Mesendoderm (in vitro differentiated cells): ENCODE measurements around the gene SRSF8. TPM values are rescaled to one million over a fixed set of nuclear protein-coding genes. Genes with fewer than 3 reads are reported as not detected.
A peak's percentile ranks its signal among the peaks of the same experiment; 100 is the strongest.
"Not testable (repeated sequence)": the region's sequence is repeated elsewhere in the genome, so short reads cannot be mapped to it uniquely, and the experiment has no call there.

Experiments used
- DNase-seq: peaks from one replicate; pipeline ENCODE4 v3.0.0; 2013
- H2AK5ac ChIP-seq: 2 replicates; pipeline ENCODE4 v1.6.1; 2013; ENCODE audit warnings: low read length, inconsistent platforms
- H2BK120ac ChIP-seq: 2 replicates; pipeline ENCODE4 v1.6.1; 2013; ENCODE audit warnings: low read depth, mild to moderate bottlenecking, low read length, moderate library complexity, mixed read lengths
- H2BK15ac ChIP-seq: replicated peaks from 2 replicates; pipeline ENCODE4 v1.6.1; 2013; ENCODE audit warnings: low read depth, mild to moderate bottlenecking, moderate library complexity
- H2BK5ac ChIP-seq: 2 replicates; pipeline ENCODE4 v1.6.1; 2013; ENCODE audit warnings: low read length, inconsistent platforms
- H3K18ac ChIP-seq: 2 replicates; pipeline ENCODE4 v1.6.1; 2013; ENCODE audit warnings: mild to moderate bottlenecking, low read length, mixed read lengths
- H3K23ac ChIP-seq: one replicate; pipeline ENCODE4 v1.6.1; 2013; ENCODE audit warnings: low read length
- H3K27ac ChIP-seq: 2 replicates; pipeline ENCODE4 v1.5.1; 2013; ENCODE audit warnings: low read depth, mild to moderate bottlenecking, inconsistent platforms, low read length, moderate library complexity
- H3K27me3 ChIP-seq: 2 replicates; pipeline ENCODE4 v1.6.1; 2013; ENCODE audit warnings: low read length, control low read depth, mild to moderate bottlenecking, inconsistent platforms; ENCODE audit not compliant: insufficient read depth, poor library complexity
- H3K36me3 ChIP-seq: 2 replicates; pipeline ENCODE4 v1.6.1; 2013; ENCODE audit warnings: low read length, inconsistent platforms; ENCODE audit not compliant: control insufficient read depth, insufficient read depth
- H3K4ac ChIP-seq: one replicate; pipeline ENCODE4 v1.6.1; 2013; ENCODE audit warnings: low read depth, mild to moderate bottlenecking, low read length, moderate library complexity
- H3K4me1 ChIP-seq: 2 replicates; pipeline ENCODE4 v1.6.1; 2013; ENCODE audit warnings: low read depth, low read length, inconsistent platforms; ENCODE audit not compliant: control insufficient read depth
- H3K4me2 ChIP-seq: 2 replicates; pipeline ENCODE4 v1.6.1; 2013; ENCODE audit warnings: low read length
- H3K4me3 ChIP-seq: 2 replicates; pipeline ENCODE4 v1.5.1; 2013; ENCODE audit warnings: mild to moderate bottlenecking, low read length
- H3K56ac ChIP-seq: one replicate; pipeline ENCODE4 v1.6.1; 2013; ENCODE audit warnings: low read length
- H3K79me1 ChIP-seq: 2 replicates; pipeline ENCODE4 v1.6.1; 2013; ENCODE audit warnings: low read length, inconsistent platforms
- H3K79me2 ChIP-seq: 2 replicates; pipeline ENCODE4 v1.6.1; 2013; ENCODE audit warnings: mild to moderate bottlenecking, low read length; ENCODE audit not compliant: control insufficient read depth, insufficient read depth
- H3K9ac ChIP-seq: 2 replicates; pipeline ENCODE4 v1.6.1; 2013; ENCODE audit warnings: low read length, inconsistent platforms
- H4K5ac ChIP-seq: one replicate; pipeline ENCODE4 v1.6.1; 2013; ENCODE audit warnings: low read length
- H4K8ac ChIP-seq: one replicate; pipeline ENCODE4 v1.6.1; 2013; ENCODE audit warnings: low read depth, mild to moderate bottlenecking, control low read depth, low read length, moderate library complexity
- WGBS: extraction: QIAGEN DNeasy Blood & Tissue Kit; methylation state at CpG from one replicate; pipeline ENCODE4 v1.1.7; 2013; ENCODE audit warnings: low lambda C conversion rate, missing lambda C conversion rate; ENCODE audit not compliant: insufficient coverage; ENCODE audit errors: extremely low coverage; 5-methylcytosine and 5-hydroxymethylcytosine counted together
- polyA plus RNA-seq, 2 experiments: library from polyadenylated mRNA; stranded (reverse); fragments of 200-250 nt; gene quantifications; one replicate each; pipeline ENCODE4 v1.2.3, GENCODE V29; 2013

Gene SRSF8, protein sequence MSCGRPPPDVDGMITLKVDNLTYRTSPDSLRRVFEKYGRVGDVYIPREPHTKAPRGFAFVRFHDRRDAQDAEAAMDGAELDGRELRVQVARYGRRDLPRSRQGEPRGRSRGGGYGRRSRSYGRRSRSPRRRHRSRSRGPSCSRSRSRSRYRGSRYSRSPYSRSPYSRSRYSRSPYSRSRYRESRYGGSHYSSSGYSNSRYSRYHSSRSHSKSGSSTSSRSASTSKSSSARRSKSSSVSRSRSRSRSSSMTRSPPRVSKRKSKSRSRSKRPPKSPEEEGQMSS
- polyA plus RNA-seq (2013, experiment 1 of 2): 8.8 TPM
- polyA plus RNA-seq (2013, experiment 2 of 2): 10.0 TPM

DNA sequence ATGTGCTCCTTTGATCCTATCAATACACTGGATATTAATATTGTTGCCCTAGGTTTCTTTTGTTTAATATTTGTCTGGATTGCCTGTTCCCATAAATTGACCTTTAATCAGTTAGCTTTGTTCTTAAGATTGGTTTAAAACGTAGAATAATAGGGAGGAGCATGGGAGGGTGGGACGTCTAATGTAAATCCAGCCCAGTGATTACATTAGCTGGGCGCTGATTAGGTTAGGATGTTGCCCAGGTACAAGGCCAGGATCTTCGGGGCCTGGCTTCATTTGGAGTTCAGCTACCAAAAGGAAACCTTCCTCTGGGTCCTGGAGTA is at the start of gene SRSF8:
SRSF8 (plus strand) TSS at position 204 of the 323 bp plus-strand sequence. CDS start 308 bp downstream, outside the sequence.
- peak within 1 kb of the TSS; percentile 79 for H3K27ac ChIP-seq
- H3K18ac ChIP-seq: peak within 1 kb of the TSS; percentile 81
- H3K9ac ChIP-seq: peak within 1 kb of the TSS; percentile 67
- no peak within 1 kb of the TSS for H3K23ac ChIP-seq
- no peak within 1 kb of the TSS for H4K5ac ChIP-seq
- no peaks in the 10 kb centered on the region for H3K4me1 ChIP-seq
- DNase-seq: no peak
- H4K8ac ChIP-seq: no peak within 1 kb of the TSS
- H2BK5ac ChIP-seq: no peak within 1 kb of the TSS
- no peak within 1 kb of the TSS for H2AK5ac ChIP-seq
- H3K79me1 ChIP-seq: no peaks in the 10 kb centered on the region
- peak within 1 kb of the TSS; percentile 64 for H3K4ac ChIP-seq
- H3K27me3 ChIP-seq: no peaks in the 10 kb centered on the region
- no CpG with 5 or more reads among the region's 4 CpGs for WGBS
- no peak within 1 kb of the TSS for H2BK120ac ChIP-seq
- peak within 1 kb of the TSS; percentile 37 for H3K4me3 ChIP-seq
- H3K36me3 ChIP-seq: no peaks in the 10 kb centered on the region
- H3K4me2 ChIP-seq: peak within 1 kb of the TSS; percentile 74
- H3K79me2 ChIP-seq: no peaks in the 10 kb centered on the region
- peak within 1 kb of the TSS; percentile 88 for H3K56ac ChIP-seq
- H2BK15ac ChIP-seq: no peak within 1 kb of the TSS

GRCh38 chr11:95021468-95021867 is 45.3 kb upstream of the SRSF8 start:
- no CpG with 5 or more reads among the region's 5 CpGs for WGBS
- H2BK15ac ChIP-seq, H3K4me3 ChIP-seq, H3K23ac ChIP-seq, H2AK5ac ChIP-seq, H3K79me1 ChIP-seq, H2BK120ac ChIP-seq, H3K56ac ChIP-seq, H4K5ac ChIP-seq, H4K8ac ChIP-seq, H3K9ac ChIP-seq, H3K4me1 ChIP-seq, DNase-seq, H3K18ac ChIP-seq, H3K4me2 ChIP-seq, H3K27me3 ChIP-seq, H3K4ac ChIP-seq, H3K79me2 ChIP-seq, H2BK5ac ChIP-seq, H3K27ac ChIP-seq, H3K36me3 ChIP-seq: not testable (repeated sequence)

DNA sequence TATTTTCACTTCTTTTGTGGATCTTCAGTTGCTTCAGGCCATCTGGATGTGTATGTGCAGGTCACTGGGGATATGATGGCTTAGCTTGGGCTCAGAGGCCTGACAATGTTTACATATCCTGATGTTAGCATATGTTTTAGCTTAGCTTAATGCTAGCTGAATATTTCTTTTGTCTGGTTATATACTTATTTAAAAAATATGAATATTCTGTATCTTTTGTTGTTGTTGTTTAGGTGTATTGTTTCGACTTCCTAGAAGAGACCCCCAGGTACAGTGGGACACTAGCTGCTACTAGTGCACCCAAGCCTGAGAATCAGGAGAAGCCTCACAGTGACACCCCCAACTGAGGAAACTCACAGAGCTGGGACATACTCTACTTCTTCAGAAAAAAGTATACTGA is 41.8 kb upstream of the SRSF8 start, which contains the start of gene KDM4E:
KDM4E (plus strand) TSS at position 301 of the 400 bp plus-strand sequence. CDS start 300 bp downstream, outside the sequence.
- H3K27ac ChIP-seq: no peak within 1 kb of the TSS
- H2BK120ac ChIP-seq: no peak within 1 kb of the TSS
- no peak within 1 kb of the TSS for H3K4me3 ChIP-seq
- H3K36me3 ChIP-seq: no peaks in the 10 kb centered on the region
- H3K79me1 ChIP-seq: no peaks in the 10 kb centered on the region
- no peaks in the 10 kb centered on the region for H3K79me2 ChIP-seq
- no peak within 1 kb of the TSS for H2AK5ac ChIP-seq
- no peak within 1 kb of the TSS for H2BK15ac ChIP-seq
- no peaks in the 10 kb centered on the region for H3K4me1 ChIP-seq
- H3K9ac ChIP-seq: no peak within 1 kb of the TSS
- H3K27me3 ChIP-seq: no peaks in the 10 kb centered on the region
- WGBS: no CpG with 5 or more reads among the region's 1 CpG
- no peak within 1 kb of the TSS for H4K8ac ChIP-seq
- no peak within 1 kb of the TSS for H3K4ac ChIP-seq
- no peak within 1 kb of the TSS for H3K4me2 ChIP-seq
- no peak within 1 kb of the TSS for H3K23ac ChIP-seq
- no peak within 1 kb of the TSS for H3K56ac ChIP-seq
- DNase-seq: no peak
- H3K18ac ChIP-seq: no peak within 1 kb of the TSS
- no peak within 1 kb of the TSS for H4K5ac ChIP-seq
- H2BK5ac ChIP-seq: no peak within 1 kb of the TSS

- not testable (repeated sequence) for H4K8ac ChIP-seq, H3K4ac ChIP-seq, H3K79me1 ChIP-seq, H3K4me3 ChIP-seq, H2BK120ac ChIP-seq, H2BK5ac ChIP-seq, H3K56ac ChIP-seq, H3K18ac ChIP-seq, H2BK15ac ChIP-seq, H3K36me3 ChIP-seq, H3K79me2 ChIP-seq, H3K9ac ChIP-seq, H3K4me2 ChIP-seq, H3K4me1 ChIP-seq, H3K27ac ChIP-seq, H3K27me3 ChIP-seq, H2AK5ac ChIP-seq, H3K23ac ChIP-seq, H4K5ac ChIP-seq, DNase-seq
- no CpG with 5 or more reads among the region's 9 CpGs for WGBS
Measured at GRCh38 chr11:95025594-95025993, 41.1 kb upstream of the SRSF8 start.

DNA sequence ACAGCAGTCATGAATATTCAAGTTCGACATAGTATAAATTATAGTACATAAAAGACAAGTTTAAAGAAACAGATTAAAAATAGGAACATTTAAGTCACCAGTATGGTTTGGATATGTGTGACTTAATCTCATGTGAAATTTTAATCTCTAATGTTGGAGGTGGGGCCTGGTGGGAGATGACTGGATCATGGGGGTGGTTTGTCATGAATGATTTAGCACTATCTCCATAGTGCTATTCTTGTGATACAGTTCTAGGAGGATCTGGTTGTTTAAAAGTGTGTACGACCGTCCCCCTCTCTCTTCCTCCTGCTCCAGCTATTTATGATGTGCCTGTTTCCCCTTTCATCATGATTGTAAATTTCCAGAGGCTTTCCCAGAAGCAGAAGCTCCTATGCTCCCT is 38.4 kb upstream of the SRSF8 start:
- no peak overlapping the region for H2BK15ac ChIP-seq
- H3K4ac ChIP-seq: no peak overlapping the region
- H3K23ac ChIP-seq: no peak overlapping the region
- no peak for DNase-seq
- no peak overlapping the region for H4K8ac ChIP-seq
- no peak overlapping the region for H2BK5ac ChIP-seq
- H3K4me3 ChIP-seq: no peak overlapping the region
- H3K4me2 ChIP-seq: no peak overlapping the region
- no peak overlapping the region for H2AK5ac ChIP-seq
- no CpG with 5 or more reads among the region's 3 CpGs for WGBS
- H3K18ac ChIP-seq: no peak overlapping the region
- H3K56ac ChIP-seq: no peak overlapping the region
- no peaks in the 10 kb centered on the region for H3K27me3 ChIP-seq
- no peaks in the 10 kb centered on the region for H3K36me3 ChIP-seq
- H3K27ac ChIP-seq: no peak overlapping the region
- H4K5ac ChIP-seq: no peak overlapping the region
- H3K9ac ChIP-seq: no peak overlapping the region
- H3K79me2 ChIP-seq: no peaks in the 10 kb centered on the region
- H3K79me1 ChIP-seq: no peaks in the 10 kb centered on the region
- no peaks in the 10 kb centered on the region for H3K4me1 ChIP-seq
- no peak overlapping the region for H2BK120ac ChIP-seq

GRCh38 chr11:95033051-95033450 is 33.7 kb upstream of the SRSF8 start:
- WGBS: no CpG with 5 or more reads among the region's 1 CpG
- H3K4me3 ChIP-seq: no peak overlapping the region

More at GRCh38 chr11:95033051-95033450, 33.7 kb upstream of the SRSF8 start:
- no peak overlapping the region for H4K5ac ChIP-seq
- H3K36me3 ChIP-seq: no peaks in the 10 kb centered on the region
- no peak overlapping the region for H3K4me2 ChIP-seq
- no peaks in the 10 kb centered on the region for H3K79me1 ChIP-seq
- H3K18ac ChIP-seq: no peak overlapping the region
- no peaks in the 10 kb centered on the region for H3K4me1 ChIP-seq
- no peak overlapping the region for H2BK120ac ChIP-seq
- no peak overlapping the region for H3K27ac ChIP-seq
- H3K79me2 ChIP-seq: no peaks in the 10 kb centered on the region
- H2BK5ac ChIP-seq: no peak overlapping the region
- H3K9ac ChIP-seq: no peak overlapping the region
- DNase-seq: no peak
- H3K56ac ChIP-seq: no peak overlapping the region
- H3K4ac ChIP-seq: no peak overlapping the region
- H2BK15ac ChIP-seq: no peak overlapping the region
- no peaks in the 10 kb centered on the region for H3K27me3 ChIP-seq
- no peak overlapping the region for H4K8ac ChIP-seq
- no peak overlapping the region for H3K23ac ChIP-seq
- H2AK5ac ChIP-seq: no peak overlapping the region
